GM12801 (cell line): ENCODE data around the gene TUBB4A.

Source experiments
- TF ChIP-seq, protein P1 (sequence below): IDR thresholded peaks from one replicate; pipeline ENCODE4 v1.5.1; 2011; ENCODE audit warnings: control low read depth; ENCODE audit not compliant: insufficient read length; ENCODE audit errors: extremely low read depth

TUBB4A gene

GRCh38 chr19:6501740-6502648, at the start of gene TUBB4A:
Gene TUBB4A (minus strand): TSS chr19:6502309. CDS start chr19:6502212, 97 bp downstream.
- TF ChIP-seq, protein P1, sequence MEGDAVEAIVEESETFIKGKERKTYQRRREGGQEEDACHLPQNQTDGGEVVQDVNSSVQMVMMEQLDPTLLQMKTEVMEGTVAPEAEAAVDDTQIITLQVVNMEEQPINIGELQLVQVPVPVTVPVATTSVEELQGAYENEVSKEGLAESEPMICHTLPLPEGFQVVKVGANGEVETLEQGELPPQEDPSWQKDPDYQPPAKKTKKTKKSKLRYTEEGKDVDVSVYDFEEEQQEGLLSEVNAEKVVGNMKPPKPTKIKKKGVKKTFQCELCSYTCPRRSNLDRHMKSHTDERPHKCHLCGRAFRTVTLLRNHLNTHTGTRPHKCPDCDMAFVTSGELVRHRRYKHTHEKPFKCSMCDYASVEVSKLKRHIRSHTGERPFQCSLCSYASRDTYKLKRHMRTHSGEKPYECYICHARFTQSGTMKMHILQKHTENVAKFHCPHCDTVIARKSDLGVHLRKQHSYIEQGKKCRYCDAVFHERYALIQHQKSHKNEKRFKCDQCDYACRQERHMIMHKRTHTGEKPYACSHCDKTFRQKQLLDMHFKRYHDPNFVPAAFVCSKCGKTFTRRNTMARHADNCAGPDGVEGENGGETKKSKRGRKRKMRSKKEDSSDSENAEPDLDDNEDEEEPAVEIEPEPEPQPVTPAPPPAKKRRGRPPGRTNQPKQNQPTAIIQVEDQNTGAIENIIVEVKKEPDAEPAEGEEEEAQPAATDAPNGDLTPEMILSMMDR: no peak

- TF ChIP-seq, protein P1: no peak
Measured at GRCh38 chr19:6551091-6551490, 49.0 kb upstream of the TUBB4A start.

DNA sequence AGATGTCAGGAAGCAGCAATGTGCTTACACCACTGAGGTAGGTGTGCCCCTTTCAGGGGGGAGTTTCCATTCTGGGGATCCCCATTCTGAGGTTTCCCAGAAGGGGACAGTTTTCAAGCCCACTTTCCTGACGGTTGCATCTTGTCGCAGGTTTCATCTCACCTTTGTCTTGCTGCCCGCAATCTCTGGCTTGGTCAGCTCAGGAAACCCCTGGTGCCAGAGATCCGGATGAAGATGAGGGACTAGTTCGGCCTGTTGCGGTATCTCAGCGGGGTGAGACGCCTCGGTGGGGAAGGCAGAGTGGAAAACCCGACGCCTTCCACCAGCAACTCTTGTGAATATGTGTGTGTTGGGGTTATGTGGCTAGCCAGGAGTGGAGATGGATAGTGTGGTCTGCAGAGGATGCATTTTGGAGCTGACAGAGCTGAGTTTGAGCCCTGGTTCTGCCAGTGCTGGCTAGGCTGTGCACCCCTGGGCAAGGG, 41.8 kb upstream of the TUBB4A start:
- TF ChIP-seq, protein P1: no peak

DNA sequence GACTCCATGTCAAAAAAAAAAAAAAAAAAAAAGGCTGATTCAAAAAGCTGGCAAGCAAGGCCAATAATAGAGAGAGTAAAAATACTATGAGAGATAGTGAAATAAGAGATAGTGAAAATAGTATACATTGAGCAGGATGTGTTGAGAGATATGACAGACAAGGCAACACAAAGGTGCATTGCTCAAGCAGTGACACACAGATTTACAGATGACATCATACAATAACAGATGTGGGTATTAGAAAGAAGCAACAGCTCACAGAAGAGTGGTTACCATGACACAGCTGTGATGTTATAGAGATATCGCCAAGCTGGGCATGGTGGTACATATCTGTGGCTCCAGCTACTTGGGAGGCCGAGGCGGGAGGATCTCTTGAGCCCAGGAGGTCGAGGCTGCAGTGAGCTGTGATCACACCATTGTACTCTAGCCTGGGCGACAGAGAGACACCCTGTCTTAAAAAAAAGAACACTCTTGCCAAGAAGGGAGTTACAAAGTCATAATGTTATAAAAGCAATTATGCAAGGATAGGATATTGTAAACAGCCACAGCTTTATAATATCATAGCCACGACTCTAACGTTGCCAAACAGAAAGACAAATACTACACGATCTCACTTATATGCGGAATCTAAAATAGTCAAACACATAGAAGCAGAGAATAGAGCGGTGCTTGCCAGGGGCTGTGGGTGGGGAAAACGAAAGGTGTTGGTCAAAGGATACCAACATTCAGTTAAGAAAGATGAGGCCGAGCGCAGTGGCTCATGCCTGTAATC, 39.0 kb upstream of the TUBB4A start:
- TF ChIP-seq, protein P1: no peak

DNA sequence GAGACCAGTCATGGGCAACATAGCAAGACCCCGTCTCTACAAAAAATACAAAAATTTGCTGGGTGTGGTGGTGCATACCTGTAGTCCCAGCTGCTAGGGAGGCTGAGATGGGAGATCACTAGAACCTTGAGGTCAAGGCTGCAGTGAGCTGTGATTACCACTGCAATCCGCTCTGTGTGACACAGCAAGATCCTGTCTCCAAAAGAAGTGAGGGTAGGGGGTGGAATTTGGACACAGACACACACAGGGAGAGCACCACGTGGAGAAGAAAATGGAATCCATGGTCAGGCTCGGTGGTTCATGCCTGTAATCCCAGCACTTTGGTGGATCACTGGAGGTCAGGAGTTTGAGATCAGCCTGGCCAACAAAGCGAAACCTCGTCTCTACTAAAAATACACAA, 37.4 kb upstream of the TUBB4A start:
- TF ChIP-seq, protein P1: no peak

- TF ChIP-seq, protein P1: no peak
Measured at GRCh38 chr19:6535558-6536137, 33.5 kb upstream of the TUBB4A start.

DNA sequence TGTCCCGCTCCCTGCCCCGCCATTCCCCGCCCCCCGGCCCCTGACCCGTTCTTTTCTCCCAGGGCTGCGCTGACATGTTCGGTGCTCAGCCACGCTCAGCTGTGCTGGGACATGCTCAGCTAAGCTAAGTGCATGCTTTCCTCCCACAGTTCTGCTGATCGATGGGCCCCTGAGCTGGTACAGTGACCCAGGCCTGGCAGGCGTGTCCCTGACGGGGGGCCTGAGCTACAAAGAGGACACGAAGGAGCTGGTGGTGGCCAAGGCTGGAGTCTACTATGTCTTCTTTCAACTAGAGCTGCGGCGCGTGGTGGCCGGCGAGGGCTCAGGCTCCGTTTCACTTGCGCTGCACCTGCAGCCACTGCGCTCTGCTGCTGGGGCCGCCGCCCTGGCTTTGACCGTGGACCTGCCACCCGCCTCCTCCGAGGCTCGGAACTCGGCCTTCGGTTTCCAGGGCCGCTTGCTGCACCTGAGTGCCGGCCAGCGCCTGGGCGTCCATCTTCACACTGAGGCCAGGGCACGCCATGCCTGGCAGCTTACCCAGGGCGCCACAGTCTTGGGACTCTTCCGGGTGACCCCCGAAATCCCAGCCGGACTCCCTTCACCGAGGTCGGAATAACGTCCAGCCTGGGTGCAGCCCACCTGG, 32.5 kb upstream of the TUBB4A start:
- TF ChIP-seq, protein P1: no peak
